ENCODE results near the gene NSD2. TPM values are rescaled to one million over a fixed set of nuclear protein-coding genes. Genes with fewer than 3 reads are reported as not detected.
"Not testable (repeated sequence)": the region's sequence is repeated elsewhere in the genome, so short reads cannot be mapped to it uniquely, and the experiment has no call there.

NSD2 gene
- total RNA-seq, 1 donor, result 67.8 TPM

GRCh38 chr4:1990348-1990645 lies 119.1 kb downstream of the NSD2 start:
- TF ChIP-seq CTCF (IDR thresholded peaks at IDR 0.05; ENCODE audit: insufficient read depth, low read depth, low read length), result no peak
- no peak for DNase-seq (ENCODE audit: low read depth)
- no peak overlapping the region for H3K4me3 ChIP-seq (ENCODE audit: low read depth, low read length)

GRCh38 chr4:1990676-1991075 lies 119.5 kb downstream of the NSD2 start:
- no peak overlapping the region for H3K4me3 ChIP-seq (ENCODE audit: low read depth, low read length)
- TF ChIP-seq CTCF (IDR thresholded peaks at IDR 0.05; ENCODE audit: insufficient read depth, low read depth, low read length), result no peak
- DNase-seq (ENCODE audit: low read depth), result no peak

GRCh38 chr4:1991087-1991486 lies 119.9 kb downstream of the NSD2 start:
- DNase-seq (ENCODE audit: low read depth), result no peak
- no peak overlapping the region for H3K4me3 ChIP-seq (ENCODE audit: low read depth, low read length)
- TF ChIP-seq CTCF (IDR thresholded peaks at IDR 0.05; ENCODE audit: insufficient read depth, low read depth, low read length), result no peak

- DNase-seq (ENCODE audit: low read depth), result no peak
- H3K4me3 ChIP-seq (ENCODE audit: low read depth, low read length), result no peak overlapping the region
- TF ChIP-seq CTCF (IDR thresholded peaks at IDR 0.05; ENCODE audit: insufficient read depth, low read depth, low read length), result no peak
These were observed 120.6 kb downstream of the NSD2 start for GRCh38 chr4:1991596-1992434.

- TF ChIP-seq CTCF (IDR thresholded peaks at IDR 0.05; ENCODE audit: insufficient read depth, low read depth, low read length), result no peak
- no peak for DNase-seq (ENCODE audit: low read depth)
- no peak overlapping the region for H3K4me3 ChIP-seq (ENCODE audit: low read depth, low read length)
These were observed 121.4 kb downstream of the NSD2 start for GRCh38 chr4:1992468-1993168.

- no peak overlapping the region for H3K4me3 ChIP-seq (ENCODE audit: low read depth, low read length)
- no peak for DNase-seq (ENCODE audit: low read depth)
- TF ChIP-seq CTCF (IDR thresholded peaks at IDR 0.05; ENCODE audit: insufficient read depth, low read depth, low read length), result no peak
These were observed 122.0 kb downstream of the NSD2 start for GRCh38 chr4:1993169-1993516.

GRCh38 chr4:1993718-1994516 lies 122.7 kb downstream of the NSD2 start:
- H3K4me3 ChIP-seq (ENCODE audit: low read depth, low read length); DNase-seq (ENCODE audit: low read depth): not testable (repeated sequence)
